GM23338 (cell line): ENCODE measurements around the gene SH3PXD2B. TPM values are rescaled to one million over a fixed set of nuclear protein-coding genes. Genes with fewer than 3 reads are reported as not detected.

ENCODE experiments used
- ATAC-seq: fragments of 200-7000 bp; cut with Tn5 transposase; 3 replicates; pipeline ENCODE4 v1.9.1; 2020
- DNase-seq: peaks from one replicate; pipeline ENCODE4 v3.0.0-alpha.2; 2015; ENCODE audit warnings: low spot score
- H2AFZ ChIP-seq: fragments of 200-600 bp; sonication (generic); 2 replicates; pipeline ENCODE4 v1.8.0; 2016; ENCODE audit warnings: antibody characterized with exemption, mild to moderate bottlenecking, moderate library complexity
- H3F3A ChIP-seq: fragments of 200-600 bp; sonication (generic); replicated peaks from 2 replicates; pipeline ENCODE4 v1.8.0; 2017; ENCODE audit warnings: antibody characterized with exemption, mixed run types, low read depth
- H3K27ac ChIP-seq: fragments of 200-600 bp; sonication (generic); 2 replicates; pipeline ENCODE4 v1.6.1; 2016; ENCODE audit warnings: low read depth
- H3K27me3 ChIP-seq: fragments of 200-600 bp; sonication (generic); 2 replicates; pipeline ENCODE4 v1.8.0; 2016; ENCODE audit warnings: mild to moderate bottlenecking, mixed run types, moderate library complexity; ENCODE audit not compliant: insufficient read depth
- H3K36me3 ChIP-seq: fragments of 200-600 bp; sonication (generic); 2 replicates; pipeline ENCODE4 v1.8.0; 2016; ENCODE audit warnings: mild to moderate bottlenecking; ENCODE audit not compliant: insufficient read depth
- H3K4me1 ChIP-seq: fragments of 200-600 bp; sonication (generic); 2 replicates; pipeline ENCODE4 v1.8.0; 2016; ENCODE audit warnings: mild to moderate bottlenecking, moderate library complexity; ENCODE audit not compliant: insufficient read depth
- H3K4me2 ChIP-seq: fragments of 200-600 bp; sonication (generic); 2 replicates; pipeline ENCODE4 v1.7.1; 2017; ENCODE audit warnings: mixed run types
- H3K4me3 ChIP-seq: fragments of 200-600 bp; sonication (generic); 2 replicates; pipeline ENCODE4 v1.6.1; 2016; ENCODE audit warnings: mixed run types
- H3K79me2 ChIP-seq: fragments of 200-600 bp; sonication (generic); replicated peaks from 2 replicates; pipeline ENCODE4 v1.8.0; 2017; ENCODE audit warnings: mild to moderate bottlenecking; ENCODE audit not compliant: insufficient read depth
- H3K9me2 ChIP-seq: fragments of 200-600 bp; sonication (generic); 2 replicates; pipeline ENCODE4 v1.8.0; 2017; ENCODE audit not compliant: insufficient read depth
- H4K20me1 ChIP-seq: fragments of 200-600 bp; sonication (generic); replicated peaks from 2 replicates; pipeline ENCODE4 v1.8.0; 2017; ENCODE audit warnings: mild to moderate bottlenecking; ENCODE audit not compliant: insufficient read depth
- H3K27ac Mint-ChIP-seq: 2 replicates; pipeline ENCODE4 v1.8.0; 2020; ENCODE audit warnings: inconsistent platforms, mild to moderate bottlenecking, moderate library complexity, mixed read lengths
- H3K27me3 Mint-ChIP-seq: 3 replicates; pipeline ENCODE4 v1.8.0; 2022; ENCODE audit warnings: low read depth, mild to moderate bottlenecking, moderate library complexity, mixed read lengths, inconsistent platforms; ENCODE audit not compliant: insufficient read depth, poor library complexity
- H3K36me3 Mint-ChIP-seq: 3 replicates; pipeline ENCODE4 v1.8.0; 2021; ENCODE audit warnings: low read depth, mild to moderate bottlenecking, inconsistent platforms, moderate library complexity, mixed read lengths
- H3K4me1 Mint-ChIP-seq: 3 replicates; pipeline ENCODE4 v1.8.0; 2020; ENCODE audit warnings: mild to moderate bottlenecking, inconsistent platforms, mixed read lengths
- H3K4me3 Mint-ChIP-seq: 3 replicates; pipeline ENCODE4 v1.8.0; 2021; ENCODE audit warnings: moderate library complexity, mild to moderate bottlenecking, inconsistent platforms, mixed read lengths
- H3K9me3 Mint-ChIP-seq: 3 replicates; pipeline ENCODE4 v1.8.0; 2020; ENCODE audit warnings: moderate library complexity, mild to moderate bottlenecking, inconsistent platforms, mixed read lengths
- CREB1 ChIP-seq: fragments of 250-450 bp; sonication (Bioruptor Pico); IDR thresholded peaks from 2 replicates; pipeline ENCODE4 v1.5.0; 2020; ENCODE audit warnings: low read depth, mild to moderate bottlenecking, moderate library complexity
- EZH2 ChIP-seq: fragments of 200-600 bp; sonication (generic); IDR thresholded peaks from one replicate; pipeline ENCODE4 v1.8.0; 2017; ENCODE audit warnings: antibody characterized with exemption, mild to moderate bottlenecking, low read depth; ENCODE audit not compliant: unreplicated experiment
- EZH2phosphoT487 ChIP-seq: fragments of 200-600 bp; sonication (generic); IDR thresholded peaks from one replicate; pipeline ENCODE4 v1.8.1; 2018; ENCODE audit warnings: antibody characterized with exemption; ENCODE audit not compliant: unreplicated experiment
- JUNB ChIP-seq: IDR thresholded peaks from one replicate; pipeline ENCODE4 v1.6.1; 2016; ENCODE audit warnings: antibody characterized with exemption; ENCODE audit not compliant: unreplicated experiment
- NANOG ChIP-seq: IDR thresholded peaks from 2 replicates; pipeline ENCODE4 v1.6.1; 2016; ENCODE audit warnings: antibody characterized with exemption, borderline replicate concordance
- POLR2AphosphoS5 ChIP-seq: IDR thresholded peaks from 2 replicates; pipeline ENCODE4 v1.6.1; 2016; ENCODE audit warnings: antibody characterized with exemption, low read depth
- REST ChIP-seq: IDR thresholded peaks from one replicate; pipeline ENCODE4 v1.6.1; 2018; ENCODE audit warnings: antibody characterized with exemption; ENCODE audit not compliant: unreplicated experiment
- STAT1 ChIP-seq: IDR thresholded peaks from one replicate; pipeline ENCODE4 v1.6.1; 2016; ENCODE audit warnings: antibody characterized with exemption; ENCODE audit not compliant: unreplicated experiment
- ZNF114 ChIP-seq: fragments of 250-450 bp; sonication (Bioruptor Pico); IDR thresholded peaks from 2 replicates; pipeline ENCODE4 v1.5.0; 2020; ENCODE audit warnings: mild to moderate bottlenecking, moderate library complexity
- ZNF331 ChIP-seq: fragments of 250-450 bp; sonication (Bioruptor Pico); IDR thresholded peaks from 2 replicates; pipeline ENCODE4 v1.5.0; 2020; ENCODE audit warnings: low read depth, mild to moderate bottlenecking, moderate library complexity
- ZNF462 ChIP-seq: fragments of 250-450 bp; sonication (Bioruptor Pico); IDR thresholded peaks from 2 replicates; pipeline ENCODE4 v1.5.0; 2020; ENCODE audit warnings: mild to moderate bottlenecking, moderate library complexity
- polyA plus RNA-seq: library from polyadenylated mRNA; unstranded; fragments of >200 nt; fragmentation: Nextera tagmentation; extraction: Ambion mirVana; gene quantifications from 2 replicates; pipeline ENCODE4 v1.2.1, GENCODE V29; 2016
- total RNA-seq: library from RNA; depleted of rRNA; stranded (reverse); fragments of >200 nt; shearing (Covaris generic); gene quantifications from 2 replicates; pipeline ENCODE4 v1.2.3, GENCODE V29; 2014
- TF ChIP-seq, protein P1 (sequence below): IDR thresholded peaks from 2 replicates; pipeline ENCODE4 v1.6.1; 2016; ENCODE audit warnings: antibody characterized with exemption
- TF ChIP-seq, protein P2 (sequence below), 2 experiments: fragments of 200-600 bp in 1 of 2; sonication (generic) in 1 of 2; conservative IDR thresholded peaks; 2 replicates each; pipeline versions ENCODE4 v1.5.1 to v1.6.1; 2016 to 2017; ENCODE audit warnings: antibody characterized with exemption in 2 of 2, low read depth in 2 of 2, mild to moderate bottlenecking in 2 of 2, moderate library complexity in 1 of 2

SH3PXD2B gene
- total and polyA plus RNA-seq, 2 experiments from 2014 or later = 40.2 to 52.5 TPM

- Histone ChIP-seq H3K36me3 (peaks cover 7% of the 10 kb centered on the region; the same call in 1 of the 2 replicates), H3F3A (no peaks in the 10 kb centered on the region), H3K4me3 (no peak overlapping the region), H3K4me1 (no peaks in the 10 kb centered on the region), H2AFZ (no peak overlapping the region), H3K79me2 (peaks cover 44% of the 10 kb centered on the region), H3K4me2 (no peak overlapping the region), H3K27me3 (no peaks in the 10 kb centered on the region), H4K20me1 (peaks cover 41% of the 10 kb centered on the region), H3K9me2 (no peaks in the 10 kb centered on the region), H3K27ac (no peak overlapping the region)
- ATAC-seq (no peak), DNase-seq (no peak)
- H3K27ac Mint-ChIP-seq = no peak overlapping the region
- TF ChIP-seq, protein P1, sequence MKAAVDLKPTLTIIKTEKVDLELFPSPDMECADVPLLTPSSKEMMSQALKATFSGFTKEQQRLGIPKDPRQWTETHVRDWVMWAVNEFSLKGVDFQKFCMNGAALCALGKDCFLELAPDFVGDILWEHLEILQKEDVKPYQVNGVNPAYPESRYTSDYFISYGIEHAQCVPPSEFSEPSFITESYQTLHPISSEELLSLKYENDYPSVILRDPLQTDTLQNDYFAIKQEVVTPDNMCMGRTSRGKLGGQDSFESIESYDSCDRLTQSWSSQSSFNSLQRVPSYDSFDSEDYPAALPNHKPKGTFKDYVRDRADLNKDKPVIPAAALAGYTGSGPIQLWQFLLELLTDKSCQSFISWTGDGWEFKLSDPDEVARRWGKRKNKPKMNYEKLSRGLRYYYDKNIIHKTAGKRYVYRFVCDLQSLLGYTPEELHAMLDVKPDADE = no peak
- TF ChIP-seq REST (no peak), STAT1 (no peak), EZH2phosphoT487 (no peak), POLR2AphosphoS5 (no peak), ZNF114 (CRISPR knock-in tag) (no peak), ZNF331 (no peak), JUNB (no peak), EZH2 (no peak), CREB1 (no peak), ZNF462 (no peak), NANOG (no peak)
- TF ChIP-seq, protein P2, sequence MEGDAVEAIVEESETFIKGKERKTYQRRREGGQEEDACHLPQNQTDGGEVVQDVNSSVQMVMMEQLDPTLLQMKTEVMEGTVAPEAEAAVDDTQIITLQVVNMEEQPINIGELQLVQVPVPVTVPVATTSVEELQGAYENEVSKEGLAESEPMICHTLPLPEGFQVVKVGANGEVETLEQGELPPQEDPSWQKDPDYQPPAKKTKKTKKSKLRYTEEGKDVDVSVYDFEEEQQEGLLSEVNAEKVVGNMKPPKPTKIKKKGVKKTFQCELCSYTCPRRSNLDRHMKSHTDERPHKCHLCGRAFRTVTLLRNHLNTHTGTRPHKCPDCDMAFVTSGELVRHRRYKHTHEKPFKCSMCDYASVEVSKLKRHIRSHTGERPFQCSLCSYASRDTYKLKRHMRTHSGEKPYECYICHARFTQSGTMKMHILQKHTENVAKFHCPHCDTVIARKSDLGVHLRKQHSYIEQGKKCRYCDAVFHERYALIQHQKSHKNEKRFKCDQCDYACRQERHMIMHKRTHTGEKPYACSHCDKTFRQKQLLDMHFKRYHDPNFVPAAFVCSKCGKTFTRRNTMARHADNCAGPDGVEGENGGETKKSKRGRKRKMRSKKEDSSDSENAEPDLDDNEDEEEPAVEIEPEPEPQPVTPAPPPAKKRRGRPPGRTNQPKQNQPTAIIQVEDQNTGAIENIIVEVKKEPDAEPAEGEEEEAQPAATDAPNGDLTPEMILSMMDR (conservative IDR thresholded peaks at IDR 0.05; ENCODE audit: low read depth in 2 of 2) = no peak
- H3K27me3 Mint-ChIP-seq = peaks cover 12% of the 10 kb centered on the region
- peaks cover 13% of the 10 kb centered on the region for H3K4me1 Mint-ChIP-seq
- H3K36me3 Mint-ChIP-seq = peaks cover 26% of the 10 kb centered on the region
- no peaks in the 10 kb centered on the region for H3K9me3 Mint-ChIP-seq
- H3K4me3 Mint-ChIP-seq = no peak overlapping the region
These were observed 28.9 kb downstream of the SH3PXD2B start for GRCh38 chr5:172425402-172425801.
